ENCODE measurements around the gene MBOAT1. TPM values are rescaled to one million over a fixed set of nuclear protein-coding genes. Genes with fewer than 3 reads are reported as not detected.
A peak's percentile ranks its signal among the peaks of the same experiment; 100 is the strongest.

The MBOAT1 gene
- total and polyA plus RNA-seq, 8 donors = 2.7 to 21.3 (median 4.6) TPM

DNA sequence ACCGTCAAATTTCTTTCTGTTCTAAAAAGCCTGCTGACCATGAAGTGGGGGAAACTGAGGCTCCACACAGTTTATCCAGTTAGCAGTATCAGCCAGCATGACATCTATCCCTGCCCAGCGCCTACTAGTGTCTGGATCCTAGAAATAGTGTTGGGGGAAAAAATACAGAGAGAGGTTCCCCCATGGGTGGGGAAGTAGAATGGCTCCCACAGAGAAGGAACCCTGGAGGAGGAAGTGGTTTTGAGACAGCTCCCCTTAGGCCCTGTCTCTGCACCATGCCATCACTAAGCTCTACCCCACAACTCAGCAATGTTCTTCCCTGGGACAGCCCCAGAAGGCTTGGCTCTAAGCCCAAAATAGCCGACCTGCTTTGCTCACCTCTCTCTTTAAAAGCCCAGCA lies 153.4 kb downstream of the MBOAT1 start:
- 54 to 65% methylated on average over 3 of the region's 3 CpGs for WGBS, 2 donors

GRCh38 chr6:20058121-20058905 lies 154.0 kb downstream of the MBOAT1 start:
- TF ChIP-seq, protein P1, sequence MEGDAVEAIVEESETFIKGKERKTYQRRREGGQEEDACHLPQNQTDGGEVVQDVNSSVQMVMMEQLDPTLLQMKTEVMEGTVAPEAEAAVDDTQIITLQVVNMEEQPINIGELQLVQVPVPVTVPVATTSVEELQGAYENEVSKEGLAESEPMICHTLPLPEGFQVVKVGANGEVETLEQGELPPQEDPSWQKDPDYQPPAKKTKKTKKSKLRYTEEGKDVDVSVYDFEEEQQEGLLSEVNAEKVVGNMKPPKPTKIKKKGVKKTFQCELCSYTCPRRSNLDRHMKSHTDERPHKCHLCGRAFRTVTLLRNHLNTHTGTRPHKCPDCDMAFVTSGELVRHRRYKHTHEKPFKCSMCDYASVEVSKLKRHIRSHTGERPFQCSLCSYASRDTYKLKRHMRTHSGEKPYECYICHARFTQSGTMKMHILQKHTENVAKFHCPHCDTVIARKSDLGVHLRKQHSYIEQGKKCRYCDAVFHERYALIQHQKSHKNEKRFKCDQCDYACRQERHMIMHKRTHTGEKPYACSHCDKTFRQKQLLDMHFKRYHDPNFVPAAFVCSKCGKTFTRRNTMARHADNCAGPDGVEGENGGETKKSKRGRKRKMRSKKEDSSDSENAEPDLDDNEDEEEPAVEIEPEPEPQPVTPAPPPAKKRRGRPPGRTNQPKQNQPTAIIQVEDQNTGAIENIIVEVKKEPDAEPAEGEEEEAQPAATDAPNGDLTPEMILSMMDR (IDR thresholded peaks at IDR 0.05) = no peak
- no peaks in the 10 kb centered on the region for H3K9me3 ChIP-seq
- H3K4me1 ChIP-seq = no peaks in the 10 kb centered on the region
- WGBS, 2 donors = 61 to 65% methylated on average over 16 of the region's 16 CpGs
- ATAC-seq (no peak), DNase-seq (no peak), FAIRE-seq (no peak)
- intact Hi-C loops (cut with DNase I) = loop anchor here in 1 of 3 donors (10.0 kb wide), 1 partner anchor 1464 kb away; no protein-coding TSS in a partner anchor
- H3K4me3 ChIP-seq = no peak overlapping the region
- no peaks in the 10 kb centered on the region for H3K36me3 ChIP-seq
- no peak overlapping the region for H3K27ac ChIP-seq
- no peaks in the 10 kb centered on the region for H3K27me3 ChIP-seq

More for the DNA sequence above, 153.4 kb downstream of the MBOAT1 start:
- intact Hi-C loops (cut with DNase I) = loop anchor here in 1 of 3 donors (10.0 kb wide), 1 partner anchor 1464 kb away; no protein-coding TSS in a partner anchor
- TF ChIP-seq, protein P1 (IDR thresholded peaks at IDR 0.05) = no peak
- H3K9me3 ChIP-seq = no peaks in the 10 kb centered on the region
- no peak overlapping the region for H3K4me3 ChIP-seq
- FAIRE-seq = no peak
- no peak overlapping the region for H3K27ac ChIP-seq
- no peak for DNase-seq
- H3K27me3 ChIP-seq = no peaks in the 10 kb centered on the region
- H3K4me1 ChIP-seq = no peaks in the 10 kb centered on the region
- no peaks in the 10 kb centered on the region for H3K36me3 ChIP-seq
- ATAC-seq = peak in 1 of 4 donors; percentile 34

DNA sequence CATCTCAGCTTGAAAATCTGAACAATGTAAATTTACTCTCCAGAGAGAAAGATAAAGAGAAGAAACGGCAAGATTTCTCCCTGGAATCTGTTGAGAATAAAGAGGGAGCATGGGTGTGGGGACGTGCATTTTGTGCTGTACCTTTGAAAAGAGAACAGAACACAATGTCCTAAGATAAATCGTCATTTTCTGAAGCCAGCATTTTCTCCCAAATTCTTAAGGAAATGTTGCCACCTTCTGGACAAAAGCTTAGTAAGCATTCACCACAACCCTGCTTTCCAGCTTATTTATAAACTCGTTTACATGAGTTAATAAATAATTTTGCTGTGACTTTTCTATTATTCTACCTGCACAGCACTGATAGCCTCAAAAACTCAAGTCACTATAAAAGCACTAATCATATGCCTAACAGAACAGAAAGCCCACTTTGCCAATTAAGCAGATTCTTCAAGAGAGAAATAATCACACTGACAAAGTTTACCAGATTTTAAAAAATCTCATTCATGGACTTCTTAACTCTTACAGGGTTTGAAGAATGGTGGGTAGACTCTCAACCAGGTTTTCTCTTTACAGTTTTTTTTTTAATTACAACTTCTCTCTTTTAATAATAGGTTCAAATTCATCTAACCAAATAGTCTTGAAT lies 155.8 kb downstream of the MBOAT1 start:
- intact Hi-C loops (cut with DNase I) = loop anchor here in 1 of 3 donors (10.0 kb wide), 1 partner anchor 1462 kb away; no protein-coding TSS in a partner anchor

DNA sequence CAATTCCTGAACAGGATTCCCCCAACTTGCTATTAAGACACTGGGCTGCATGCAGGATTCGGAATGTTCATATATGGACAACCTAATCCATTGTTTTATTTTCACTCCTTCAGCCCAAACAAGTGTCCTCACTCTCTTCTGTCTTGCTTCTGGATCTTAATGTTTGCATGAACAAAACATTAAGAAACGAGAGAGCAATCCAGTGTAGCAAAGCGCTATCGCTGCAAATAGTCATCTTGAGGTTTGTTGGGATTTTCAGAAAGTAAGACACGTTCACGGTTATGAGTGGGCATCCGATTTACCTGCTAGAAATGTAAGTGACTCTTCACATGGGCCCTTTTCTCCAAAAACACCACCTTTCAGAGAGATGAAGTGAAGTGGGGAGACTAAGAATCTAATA lies 156.4 kb downstream of the MBOAT1 start:
- ATAC-seq (no peak), FAIRE-seq (no peak), DNase-seq (no peak)
- WGBS, 2 donors = 75 to 80% methylated on average over 7 of the region's 7 CpGs
- Histone ChIP-seq H3K27ac (no peak overlapping the region), H3K4me1 (no peaks in the 10 kb centered on the region), H3K4me3 (no peak overlapping the region), H3K36me3 (no peaks in the 10 kb centered on the region), H3K9me3 (no peaks in the 10 kb centered on the region), H3K27me3 (no peaks in the 10 kb centered on the region)
- TF ChIP-seq, protein P1 (IDR thresholded peaks at IDR 0.05) = no peak
- intact Hi-C loops (cut with DNase I) = loop anchor here in 1 of 3 donors (10.0 kb wide), 1 partner anchor 1461 kb away; no protein-coding TSS in a partner anchor

More for the DNA sequence above, 155.8 kb downstream of the MBOAT1 start:
- H3K9me3 ChIP-seq = no peaks in the 10 kb centered on the region
- DNase-seq (peak in 1 of 6 donors; percentile 25), FAIRE-seq (no peak), ATAC-seq (peak; percentile 60 to 78 (median 73))
- WGBS, 2 donors = 0 to 1% methylated on average over 4 of the region's 4 CpGs
- no peaks in the 10 kb centered on the region for H3K27me3 ChIP-seq
- no peak overlapping the region for H3K27ac ChIP-seq
- H3K36me3 ChIP-seq = no peaks in the 10 kb centered on the region
- no peaks in the 10 kb centered on the region for H3K4me1 ChIP-seq
- H3K4me3 ChIP-seq = no peak overlapping the region
- TF ChIP-seq, protein P1 (IDR thresholded peaks at IDR 0.05) = peak in 3 of 4 donors; percentile 20 to 28 (median 27)

Other genes starting within 250 kb of the MBOAT1 start
- 1 to 10 TPM in 4 of 6 donors, under 1 TPM in 2; 0.51 to 4.4 (median 1.2) TPM for gene E2F3, start 189.4 kb upstream of the MBOAT1 start, total RNA-seq
- 1 to 10 TPM; 1.1 to 1.2 TPM for gene E2F3, start 189.4 kb upstream of the MBOAT1 start, polyA plus RNA-seq